Lung (tissue), 12 donors: ENCODE results near the gene KRTAP12-4. TPM values are rescaled to one million over a fixed set of nuclear protein-coding genes. Genes with fewer than 3 reads are reported as not detected.

Experiments
- ATAC-seq: fragments of 200-7000 bp; cut with Tn5 transposase; one replicate; pipeline ENCODE4 v1.9.1; 2020; ENCODE audit warnings: moderate number of reproducible peaks; ENCODE audit not compliant: insufficient read depth, low FRiP score
- DNase-seq, 3 donors: peaks; one replicate each; pipeline ENCODE4 v3.0.0-alpha.2; 2013 to 2017
- H3K27ac ChIP-seq, 2 donors: one replicate each; pipeline ENCODE4 v1.5.1; 2013; ENCODE audit warnings: mild to moderate bottlenecking in 2 of 2, moderate library complexity in 2 of 2, control low read depth in 1 of 2, inconsistent platforms in 1 of 2, low read depth in 1 of 2, low read length in 1 of 2
- H3K27me3 ChIP-seq, 3 donors: one replicate each; pipeline ENCODE4 v1.5.1; 2013; ENCODE audit warnings: low read length in 2 of 3; ENCODE audit not compliant: control insufficient read depth in 3 of 3, insufficient read depth in 3 of 3
- H3K36me3 ChIP-seq, 4 donors: one replicate each; pipeline ENCODE4 v1.5.1; 2013; ENCODE audit warnings: low read length in 4 of 4, mild to moderate bottlenecking in 1 of 4, moderate library complexity in 1 of 4; ENCODE audit not compliant: control insufficient read depth in 4 of 4, insufficient read depth in 4 of 4
- H3K4me1 ChIP-seq, 5 donors: one replicate each; pipeline ENCODE4 v1.5.1; 2013; ENCODE audit warnings: low read length in 5 of 5, mild to moderate bottlenecking in 2 of 5, moderate library complexity in 1 of 5; ENCODE audit not compliant: control insufficient read depth in 5 of 5, insufficient read depth in 5 of 5
- H3K4me3 ChIP-seq: one replicate; pipeline ENCODE4 v1.5.1; 2013; ENCODE audit warnings: mild to moderate bottlenecking, control low read depth, moderate library complexity
- H3K9ac ChIP-seq, 2 donors: one replicate each; pipeline ENCODE4 v1.5.1; 2013; ENCODE audit warnings: low read length in 2 of 2, control low read depth in 1 of 2; ENCODE audit not compliant: insufficient read depth in 1 of 2
- H3K9me3 ChIP-seq, 4 donors: one replicate each; pipeline ENCODE4 v1.5.1; 2013; ENCODE audit warnings: low read length in 3 of 4, mild to moderate bottlenecking in 1 of 4, moderate library complexity in 1 of 4; ENCODE audit not compliant: control insufficient read depth in 4 of 4, insufficient read depth in 3 of 4
- CTCF ChIP-seq: IDR thresholded peaks from 2 replicates; pipeline ENCODE4 v1.5.1; 2012; ENCODE audit warnings: mild to moderate bottlenecking; ENCODE audit errors: control extremely low read depth, extremely low read depth
- WGBS, 2 donors: extraction: QIAGEN DNeasy Blood & Tissue Kit; methylation state at CpG; one replicate each; pipeline ENCODE4 v1.1.7; 2013; 5-methylcytosine and 5-hydroxymethylcytosine counted together
- polyA plus RNA-seq, 2 donors: library from polyadenylated mRNA; stranded (reverse); fragments of 200-250 nt; gene quantifications; one replicate each; pipeline ENCODE4 v1.2.1, GENCODE V29; 2013
- total RNA-seq, 2 donors: library from RNA; depleted of rRNA in 1 of 2; stranded (reverse); fragments of >200 nt in 1 of 2; gene quantifications; one replicate each; pipeline ENCODE4 v1.2.1, GENCODE V29; 2014 to 2021
- donor health status: control.
- donor health status: control.
- donor health status: Bipolar disorder and iron deficiency.
- donor health status: healthy.
- donor health status: DM: yes; HTN: yes; CAD: no.

The KRTAP12-4 gene
- total and polyA plus RNA-seq, 4 donors = not detected

DNA sequence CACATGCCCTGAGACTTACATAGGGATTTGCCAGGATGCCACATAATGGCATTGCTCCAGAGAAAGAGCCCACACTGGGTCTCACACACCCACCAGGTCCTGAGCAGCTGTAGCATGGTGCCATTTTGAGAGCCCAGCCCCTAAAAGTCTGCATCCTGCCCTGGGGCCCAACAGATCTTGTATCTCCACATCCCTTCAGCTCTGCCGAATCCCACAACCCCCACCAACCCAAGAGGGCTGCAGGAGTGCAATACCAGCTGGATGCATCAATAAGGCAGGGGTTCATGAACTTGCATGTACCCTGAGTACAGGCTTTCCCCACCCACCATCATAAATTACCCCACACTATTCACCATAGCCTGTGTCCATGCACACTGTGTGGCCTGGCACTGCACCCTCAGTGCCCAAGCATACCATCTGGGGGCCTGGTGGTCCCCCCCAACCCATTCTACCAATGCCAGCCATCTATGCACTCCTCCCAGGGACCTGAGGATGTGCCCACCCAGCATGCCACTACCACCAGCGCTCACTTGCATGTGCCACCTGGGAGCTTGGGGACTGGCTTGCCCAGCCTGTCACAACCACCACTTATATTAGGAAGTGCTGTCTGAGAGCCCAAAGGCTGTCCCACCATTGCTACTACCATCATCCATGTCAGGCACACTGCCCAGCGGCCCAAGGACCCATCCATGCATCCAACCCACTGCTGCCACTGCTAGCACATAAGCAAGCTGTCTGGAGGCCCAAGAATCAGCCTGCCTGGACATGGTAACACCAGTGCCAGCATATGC is 16.4 kb upstream of the KRTAP12-4 start:
- no peaks in the 10 kb centered on the region for H3K4me1 ChIP-seq
- no peak for TF ChIP-seq CTCF
- no peaks in the 10 kb centered on the region for H3K27me3 ChIP-seq
- H3K9me3 ChIP-seq = peaks cover 0 to 10% (median 5%) of the 10 kb centered on the region in 4 donors
- no peaks in the 10 kb centered on the region for H3K36me3 ChIP-seq
- H3K27ac ChIP-seq = no peak overlapping the region
- no peak for DNase-seq
- H3K4me3 ChIP-seq = no peak overlapping the region
- H3K9ac ChIP-seq = no peak overlapping the region
- 69 to 70% methylated on average over 3 of the region's 3 CpGs for WGBS, 2 donors
- no peak for ATAC-seq

DNA sequence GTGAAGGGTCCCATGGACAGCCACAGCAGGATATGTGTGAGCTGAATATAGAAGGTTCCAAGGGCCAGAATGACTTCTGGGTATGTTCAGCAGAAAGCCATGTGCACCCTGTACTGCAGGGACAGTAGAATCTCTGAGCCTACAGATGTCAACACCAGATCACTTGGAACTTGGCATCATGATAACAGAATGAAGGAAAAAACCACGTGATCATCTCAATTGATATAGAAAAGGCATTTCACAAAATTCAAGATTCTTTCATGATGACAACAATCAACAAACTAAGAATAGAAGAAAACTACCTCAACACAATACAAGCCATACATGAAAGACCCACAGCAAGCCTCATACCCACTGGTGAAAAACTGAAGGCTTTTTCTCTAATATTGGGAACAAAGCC is 13.2 kb upstream of the KRTAP12-4 start:
- H3K36me3 ChIP-seq = no peaks in the 10 kb centered on the region
- no peaks in the 10 kb centered on the region for H3K27me3 ChIP-seq
- no peak overlapping the region for H3K9ac ChIP-seq
- H3K27ac ChIP-seq = no peak overlapping the region
- no peaks in the 10 kb centered on the region for H3K4me1 ChIP-seq
- peaks cover 0 to 8% (median 3%) of the 10 kb centered on the region in 4 donors for H3K9me3 ChIP-seq
- TF ChIP-seq CTCF = no peak
- WGBS, 2 donors = 77 to 92% methylated on average over 1 of the region's 1 CpG
- H3K4me3 ChIP-seq = no peak overlapping the region
- DNase-seq (no peak), ATAC-seq (no peak)

DNA sequence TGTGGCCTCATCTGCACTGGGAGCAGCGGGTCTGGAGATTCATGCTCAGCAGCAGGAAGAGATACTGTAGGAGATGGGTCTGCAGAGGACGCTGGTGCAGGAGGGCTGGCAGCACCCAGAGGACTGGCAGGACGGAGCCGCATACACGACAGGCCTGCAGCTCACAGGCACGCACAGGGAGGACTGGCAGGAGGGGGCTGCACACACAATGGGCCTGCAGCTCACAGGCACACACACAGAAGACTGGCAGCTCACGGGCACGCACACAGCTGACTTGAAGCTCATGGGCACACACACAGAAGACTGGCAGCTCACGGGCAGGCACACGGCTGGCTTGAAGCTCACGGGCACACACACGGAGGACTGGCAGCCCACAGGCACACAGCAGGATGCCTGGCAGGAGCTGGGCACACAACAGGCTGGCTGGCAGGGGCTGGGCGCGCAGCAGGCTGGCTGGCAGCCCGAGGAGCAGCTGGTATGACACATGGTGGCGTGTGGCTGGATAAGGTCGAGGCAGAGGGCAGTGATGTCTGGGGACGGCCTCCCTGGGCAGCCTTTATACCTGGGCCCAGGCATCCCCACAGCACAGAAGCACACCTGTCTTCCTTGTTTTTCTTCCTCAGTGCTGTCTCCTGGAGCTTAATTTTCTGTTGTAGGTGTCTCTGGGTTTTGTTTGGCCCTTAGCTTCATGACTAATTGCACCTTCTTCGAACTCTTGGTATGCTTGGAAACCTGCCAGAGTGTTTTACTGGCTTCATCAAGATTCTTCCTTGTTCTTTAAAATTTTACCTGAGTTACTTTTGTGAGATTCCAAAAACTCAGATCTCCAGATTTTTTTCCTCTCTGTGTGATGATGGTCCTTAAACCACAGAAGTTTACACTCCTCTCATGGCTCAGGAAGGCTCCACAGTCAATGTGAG is 12.2 kb upstream of the KRTAP12-4 start, which contains the start of gene KRTAP12-2:
KRTAP12-2 (minus strand) TSS at position 527 of the 920 bp plus-strand sequence; CDS start at position 486, 41 bp downstream.
- no peaks in the 10 kb centered on the region for H3K36me3 ChIP-seq
- peaks cover 0 to 8% (median 1%) of the 10 kb centered on the region in 4 donors for H3K9me3 ChIP-seq
- no peak for DNase-seq
- H3K4me1 ChIP-seq = no peaks in the 10 kb centered on the region
- H3K9ac ChIP-seq = no peak within 1 kb of the TSS
- WGBS, 2 donors = 68 to 76% methylated on average over 19 of the region's 19 CpGs
- no peaks in the 10 kb centered on the region for H3K27me3 ChIP-seq
- TF ChIP-seq CTCF = no peak
- H3K27ac ChIP-seq = no peak within 1 kb of the TSS
- H3K4me3 ChIP-seq = no peak within 1 kb of the TSS
- no peak for ATAC-seq
